ENCODE results near the gene ARHGEF25. TPM values are rescaled to one million over a fixed set of nuclear protein-coding genes. Genes with fewer than 3 reads are reported as not detected.

The ARHGEF25 gene
- total and polyA plus RNA-seq, 2 donors (not counting 1 experiment from before 2014, with no cell fraction given), result 0.12 TPM; not detected in 1

DNA sequence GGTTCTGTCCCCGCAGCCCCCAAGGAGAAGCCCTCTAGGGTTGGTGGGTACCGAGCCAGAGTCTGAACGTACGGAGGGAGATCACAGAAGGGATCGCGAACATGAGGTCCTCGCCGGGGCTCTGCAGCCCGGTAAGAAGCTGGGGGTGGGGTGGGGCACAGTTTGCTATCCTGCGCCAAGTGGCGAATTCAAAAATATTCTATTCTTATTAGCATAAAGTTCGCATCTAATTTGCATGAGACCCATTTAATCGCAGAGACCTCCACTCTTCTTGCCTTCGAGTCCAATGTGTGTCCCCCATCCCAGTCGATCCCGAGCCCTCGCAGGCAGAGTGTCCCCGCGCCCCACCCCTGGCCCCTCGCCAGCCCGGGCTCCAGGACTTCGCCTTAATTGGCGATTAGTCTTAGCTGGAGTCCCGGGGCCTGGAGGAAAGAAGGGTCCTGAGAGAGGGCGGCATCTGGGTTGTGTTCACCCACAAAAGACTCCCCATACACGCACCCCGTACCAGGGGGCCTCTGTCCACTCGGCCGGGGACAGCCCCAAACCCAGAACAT, 604 bp upstream of the ARHGEF25 start:
- ATAC-seq (ENCODE audit: low read depth), result no peak
- CTCF ChIA-PET, result interaction anchor here (0.9 to 12.6 kb wide), 2 partner anchors 12 to 27 kb away, joined by 3 to 97 read pairs; no protein-coding TSS in a partner anchor
- POLR2A ChIA-PET, result interaction anchor here (0.6 kb wide), 2 partner anchors 9 to 25 kb away, joined by 3 to 4 read pairs; no protein-coding TSS in a partner anchor

More for the DNA sequence above, 604 bp upstream of the ARHGEF25 start:
- Mint-ChIP-seq H3K27me3 (peaks cover 46% of the 10 kb centered on the region), H3K9me3 (ENCODE audit: insufficient read depth) (no peaks in the 10 kb centered on the region), H3K27ac (no peak overlapping the region), H3K4me3 (peak overlapping the region; percentile 81), H3K4me1 (peaks cover 49% of the 10 kb centered on the region)
- peak; percentile 42 for DNase-seq
- H3K79me2 ChIP-seq (ENCODE audit: control insufficient read depth, insufficient read depth, low read length), result no peaks in the 10 kb centered on the region
- intact Hi-C loops (cut with micrococcal nuclease), result no loop called here
- H3K4me3 ChIP-seq (ENCODE audit: control extremely low read depth in 1 of 5, extremely low read depth in 1 of 5, insufficient read depth in 1 of 5, low read depth in 2 of 5, low read length in 4 of 5), result peak overlapping the region in 4 of 5 experiments; percentile 34 to 62 (median 50)
- H3K27me3 ChIP-seq (replicated peaks in 1 of 4; ENCODE audit: control extremely low read depth in 1 of 4, control insufficient read depth in 3 of 4, insufficient read depth in 4 of 4, low read length in 3 of 4), result peaks cover 0 to 72% (median 35%) of the 10 kb centered on the region in 4 experiments
- H2AFZ ChIP-seq (ENCODE audit: insufficient read depth, low read depth, low read length, poor library complexity, severe bottlenecking), result peak overlapping the region; percentile 73
- H3K4me2 ChIP-seq (replicated peaks; ENCODE audit: low read depth, low read length, poor library complexity, severe bottlenecking), result peak overlapping the region; percentile 97
- peaks cover 0 to 5% (median 0%) of the 10 kb centered on the region in 3 donors for H3K9me3 ChIP-seq (ENCODE audit: control extremely low read depth in 1 of 3, control insufficient read depth in 2 of 3, insufficient read depth in 1 of 3, low read length in 2 of 3)
- H4K20me1 ChIP-seq (ENCODE audit: control insufficient read depth, insufficient read depth, low read length, poor library complexity, severe bottlenecking), result peaks cover 4% of the 10 kb centered on the region
- TF ChIP-seq EZH2 (IDR thresholded peaks at IDR 0.05; ENCODE audit: borderline replicate concordance, insufficient read depth, low read depth, low read length, poor library complexity, severe bottlenecking), result no peak
- TF ChIP-seq CTCF (IDR thresholded peaks at IDR 0.05), result no peak
- peak overlapping the region; percentile 63 for H3K9ac ChIP-seq (ENCODE audit: low read length)
- H3K27ac ChIP-seq (ENCODE audit: low read length in 2 of 2), result no peak overlapping the region
- WGBS (ENCODE audit: insufficient coverage), result 11% methylated on average over 20 of the region's 29 CpGs
- no peaks in the 10 kb centered on the region for H3K36me3 ChIP-seq (replicated peaks in 1 of 2; ENCODE audit: control extremely low read depth in 1 of 2, control insufficient read depth in 1 of 2, extremely low read depth in 1 of 2, insufficient read depth in 2 of 2, low read length in 1 of 2)
- H3K4me1 ChIP-seq (ENCODE audit: control insufficient read depth in 2 of 2, insufficient read depth in 2 of 2, low read length in 2 of 2), result peaks cover 52 to 53% of the 10 kb centered on the region in 2 donors

Measured in B cell (primary cell).